ENCODE data around the gene TLR4. TPM values are rescaled to one million over a fixed set of nuclear protein-coding genes. Genes with fewer than 3 reads are reported as not detected.

TLR4 gene
- total and polyA plus RNA-seq, 12 donors, result 5.5 to 65.2 (median 35.7) TPM

- no peak overlapping the region for H3K4me3 ChIP-seq
- WGBS, 4 donors, result 56 to 100% (median 86%) methylated on average over 1 of the region's 1 CpG
- DNase-seq, result no peak
- no peaks in the 10 kb centered on the region for H3K27me3 ChIP-seq
- TF ChIP-seq CTCF (IDR thresholded peaks at IDR 0.05), result no peak
- TF ChIP-seq POLR2A (IDR thresholded peaks at IDR 0.05), result no peak
- H3K27ac ChIP-seq, result no peak overlapping the region
- no peaks in the 10 kb centered on the region for H3K4me1 ChIP-seq (replicated peaks in 1 of 2)
- no peaks in the 10 kb centered on the region for H3K9me3 ChIP-seq (replicated peaks in 1 of 3)
- intact Hi-C loops (cut with DNase I), result no loop called here
- H3K36me3 ChIP-seq (replicated peaks in 1 of 2), result no peaks in the 10 kb centered on the region
Observed at GRCh38 chr9:117697046-117697445, 7.2 kb upstream of the TLR4 start.

GRCh38 chr9:117703537-117703936 lies 666 bp upstream of the TLR4 start:
- TF ChIP-seq CTCF (IDR thresholded peaks at IDR 0.05) (no peak), POLR2A (IDR thresholded peaks at IDR 0.05) (no peak)
- Histone ChIP-seq H3K27ac (peak overlapping the region; percentile 30 to 92 (median 77)), H3K9me3 (replicated peaks in 1 of 3) (no peaks in the 10 kb centered on the region), H3K4me1 (replicated peaks in 1 of 2) (peaks cover 10 to 19% of the 10 kb centered on the region in 2 donors), H3K27me3 (no peaks in the 10 kb centered on the region), H3K4me3 (peak overlapping the region in 1 of 4 donors; percentile 52), H3K36me3 (replicated peaks in 1 of 2) (no peaks in the 10 kb centered on the region)
- 68 to 76% (median 71%) methylated on average over 3 of the region's 3 CpGs for WGBS, 4 donors
- DNase-seq, result peak in 2 of 7 donors; percentile 7 to 21
- intact Hi-C loops (cut with DNase I), result no loop called here

- Histone ChIP-seq H3K27ac (peak overlapping the region; percentile 26 to 92 (median 77)), H3K4me3 (peak overlapping the region in 3 of 4 donors; percentile 31 to 52 (median 38)), H3K27me3 (no peaks in the 10 kb centered on the region), H3K9me3 (replicated peaks in 1 of 3) (no peaks in the 10 kb centered on the region), H3K36me3 (replicated peaks in 1 of 2) (peaks cover 0 to under 1% of the 10 kb centered on the region in 2 donors), H3K4me1 (replicated peaks in 1 of 2) (peaks cover 10 to 28% of the 10 kb centered on the region in 2 donors)
- DNase-seq, result no peak
- TF ChIP-seq POLR2A (IDR thresholded peaks at IDR 0.05) (no peak), CTCF (IDR thresholded peaks at IDR 0.05) (no peak)
- WGBS, 4 donors, result 50 to 71% (median 61%) methylated on average over 1 of the region's 1 CpG
- intact Hi-C loops (cut with DNase I), result no loop called here
Observed at GRCh38 chr9:117704597-117704996, 394 bp downstream of the TLR4 start.

- WGBS, 4 donors, result 46 to 64% (median 49%) methylated on average over 2 of the region's 2 CpGs
- intact Hi-C loops (cut with DNase I), result no loop called here
- no peaks in the 10 kb centered on the region for H3K27me3 ChIP-seq
- no peaks in the 10 kb centered on the region for H3K9me3 ChIP-seq (replicated peaks in 1 of 3)
- H3K36me3 ChIP-seq (replicated peaks in 1 of 2), result peaks cover 0 to 7% of the 10 kb centered on the region in 2 donors
- no peak for DNase-seq
- TF ChIP-seq CTCF (IDR thresholded peaks at IDR 0.05), result no peak
- TF ChIP-seq POLR2A (IDR thresholded peaks at IDR 0.05), result no peak
- peaks cover 10 to 28% of the 10 kb centered on the region in 2 donors for H3K4me1 ChIP-seq (replicated peaks in 1 of 2)
- H3K4me3 ChIP-seq, result peak overlapping the region in 2 of 4 donors; percentile 38 to 52
- H3K27ac ChIP-seq, result peak overlapping the region in 4 of 5 donors; percentile 12 to 92 (median 82)
Observed at GRCh38 chr9:117705386-117705785, 1.2 kb downstream of the TLR4 start.
